Omental fat pad (tissue), 4 donors: ENCODE data around the gene SCFD2. TPM values are rescaled to one million over a fixed set of nuclear protein-coding genes. Genes with fewer than 3 reads are reported as not detected.
"Not testable (repeated sequence)": the region's sequence is repeated elsewhere in the genome, so short reads cannot be mapped to it uniquely, and the experiment has no call there.

ENCODE experiments used
- ATAC-seq: fragments of 150-250 bp; one replicate; pipeline ENCODE4 v1.9.1; 2016; ENCODE audit warnings: mild to moderate bottlenecking, moderate library complexity; ENCODE audit not compliant: low FRiP score
- DNase-seq: peaks from one replicate; pipeline ENCODE4 v3.0.0-alpha.2; 2019; ENCODE audit warnings: low spot score
- total RNA-seq, 4 donors: library from RNA; depleted of rRNA; stranded (reverse); fragments of >200 nt; gene quantifications; one replicate each; pipeline ENCODE4 v1.1.0, GENCODE V29; 2016
- TF ChIP-seq, protein P1 (sequence below), 3 donors: fragments of 450-650 bp; IDR thresholded peaks; one replicate each; pipeline ENCODE4 v1.5.1; 2016 to 2017; ENCODE audit warnings: antibody characterized with exemption in 3 of 3, mild to moderate bottlenecking in 3 of 3, moderate library complexity in 2 of 3

The SCFD2 gene
- total RNA-seq, 4 donors from 2014 or later = 26.4 to 65.6 (median 28.4) TPM

DNA sequence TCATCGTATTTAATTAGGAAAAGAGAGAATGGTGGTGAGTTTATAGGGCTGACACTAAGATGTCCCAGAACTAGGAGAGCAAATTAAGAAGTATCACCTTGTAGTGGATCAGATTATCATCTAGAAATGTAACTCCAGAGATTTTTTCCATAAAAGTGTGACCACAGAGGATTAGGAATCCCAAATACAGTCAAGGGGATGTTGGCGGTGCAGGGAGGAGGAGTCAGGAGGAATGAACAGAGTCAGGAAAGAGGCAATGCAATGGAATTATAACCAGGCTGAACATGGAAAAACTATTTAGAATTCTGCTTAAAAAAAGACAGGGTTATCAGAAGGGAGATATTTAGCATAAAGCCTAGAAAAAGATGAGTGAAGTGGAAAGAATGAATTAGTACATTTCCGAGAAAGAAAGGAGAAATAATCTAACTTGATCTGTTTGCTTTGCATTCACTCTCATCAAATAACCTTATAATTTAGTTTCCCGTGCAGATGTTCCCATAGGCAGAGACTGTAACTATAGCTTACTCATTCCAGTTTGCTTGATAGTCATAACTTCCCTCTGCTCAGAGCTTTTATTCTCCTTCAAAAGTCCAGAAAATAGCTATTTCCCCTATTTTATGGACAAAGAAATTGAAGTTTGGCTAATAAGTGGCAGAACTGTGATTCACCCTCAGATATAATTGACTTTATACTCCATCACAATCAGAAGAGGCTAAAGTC lies 56.4 kb downstream of the SCFD2 start:
- no peak for ATAC-seq
- TF ChIP-seq, protein P1, sequence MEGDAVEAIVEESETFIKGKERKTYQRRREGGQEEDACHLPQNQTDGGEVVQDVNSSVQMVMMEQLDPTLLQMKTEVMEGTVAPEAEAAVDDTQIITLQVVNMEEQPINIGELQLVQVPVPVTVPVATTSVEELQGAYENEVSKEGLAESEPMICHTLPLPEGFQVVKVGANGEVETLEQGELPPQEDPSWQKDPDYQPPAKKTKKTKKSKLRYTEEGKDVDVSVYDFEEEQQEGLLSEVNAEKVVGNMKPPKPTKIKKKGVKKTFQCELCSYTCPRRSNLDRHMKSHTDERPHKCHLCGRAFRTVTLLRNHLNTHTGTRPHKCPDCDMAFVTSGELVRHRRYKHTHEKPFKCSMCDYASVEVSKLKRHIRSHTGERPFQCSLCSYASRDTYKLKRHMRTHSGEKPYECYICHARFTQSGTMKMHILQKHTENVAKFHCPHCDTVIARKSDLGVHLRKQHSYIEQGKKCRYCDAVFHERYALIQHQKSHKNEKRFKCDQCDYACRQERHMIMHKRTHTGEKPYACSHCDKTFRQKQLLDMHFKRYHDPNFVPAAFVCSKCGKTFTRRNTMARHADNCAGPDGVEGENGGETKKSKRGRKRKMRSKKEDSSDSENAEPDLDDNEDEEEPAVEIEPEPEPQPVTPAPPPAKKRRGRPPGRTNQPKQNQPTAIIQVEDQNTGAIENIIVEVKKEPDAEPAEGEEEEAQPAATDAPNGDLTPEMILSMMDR (IDR thresholded peaks at IDR 0.05) = no peak
- no peak for DNase-seq

DNA sequence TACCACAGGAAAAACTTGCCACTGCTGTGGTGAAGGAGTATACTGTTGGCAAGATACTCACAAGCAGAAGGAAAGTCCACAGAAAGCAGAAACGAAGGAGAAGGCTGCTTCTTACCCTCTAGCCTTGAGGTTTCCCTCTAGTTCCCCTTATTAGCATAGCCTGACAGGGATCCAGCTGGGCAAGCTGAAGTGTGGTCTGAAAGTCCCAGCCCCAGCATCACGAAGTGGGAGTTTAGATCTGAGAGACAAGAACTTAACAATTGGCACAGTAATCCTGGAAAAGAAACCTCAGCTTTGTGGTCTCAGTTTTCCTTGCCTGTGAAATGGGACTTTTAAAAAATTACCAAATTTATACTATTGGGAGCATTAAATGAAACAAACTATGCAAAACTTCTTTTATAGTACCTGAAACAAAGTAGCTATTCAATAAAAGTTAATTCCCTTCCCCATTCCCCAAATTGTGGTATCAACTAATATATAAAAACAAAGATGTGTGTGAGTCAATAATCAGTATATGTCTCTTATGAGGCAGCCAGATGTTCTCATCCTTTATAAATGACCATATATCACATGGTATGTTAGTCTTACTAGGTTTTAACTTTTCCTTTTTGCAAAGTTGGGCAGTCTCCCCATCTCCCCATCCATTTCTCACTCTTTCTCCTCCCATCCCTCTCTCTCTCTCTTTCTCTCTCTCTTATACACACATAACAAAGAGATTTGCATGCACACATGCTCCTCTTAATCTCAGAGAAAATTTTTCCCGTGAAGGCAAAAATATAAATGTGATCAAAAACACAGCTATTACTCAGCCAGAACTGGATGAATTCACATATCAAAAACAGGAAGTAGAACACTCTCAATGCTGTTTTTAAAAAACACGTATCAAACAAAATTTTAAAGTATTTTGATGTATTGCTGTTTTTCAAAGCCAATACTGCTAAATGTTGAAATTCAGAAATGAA lies 57.8 kb downstream of the SCFD2 start:
- DNase-seq (no peak), ATAC-seq (no peak)
- TF ChIP-seq, protein P1 (IDR thresholded peaks at IDR 0.05) = no peak

- no peak for ATAC-seq
- DNase-seq = no peak
- TF ChIP-seq, protein P1 (IDR thresholded peaks at IDR 0.05) = no peak
Measured at GRCh38 chr4:53307210-53307609, 58.7 kb downstream of the SCFD2 start.

GRCh38 chr4:53306729-53307128 lies 59.1 kb downstream of the SCFD2 start:
- ATAC-seq (no peak), DNase-seq (no peak)
- TF ChIP-seq, protein P1 (IDR thresholded peaks at IDR 0.05) = no peak

DNA sequence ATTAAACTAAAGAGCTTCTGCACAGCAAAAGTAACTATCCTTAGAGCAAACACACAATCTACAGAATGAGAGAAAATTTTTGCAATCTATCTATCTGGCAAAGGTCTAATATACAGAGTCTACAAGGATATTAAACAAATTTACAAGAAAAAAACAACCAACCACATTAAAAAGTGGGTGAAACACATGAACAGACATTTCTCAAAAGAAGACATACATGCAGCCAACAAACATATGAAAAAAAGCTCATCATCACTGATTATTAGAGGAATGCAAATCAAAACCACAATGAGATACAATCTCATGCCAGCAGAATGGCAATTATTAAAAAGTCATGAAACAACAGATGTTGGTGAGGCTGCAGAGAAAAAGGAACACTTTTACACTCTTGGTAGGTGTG lies 73.7 kb downstream of the SCFD2 start:
- ATAC-seq, DNase-seq: not testable (repeated sequence)

DNA sequence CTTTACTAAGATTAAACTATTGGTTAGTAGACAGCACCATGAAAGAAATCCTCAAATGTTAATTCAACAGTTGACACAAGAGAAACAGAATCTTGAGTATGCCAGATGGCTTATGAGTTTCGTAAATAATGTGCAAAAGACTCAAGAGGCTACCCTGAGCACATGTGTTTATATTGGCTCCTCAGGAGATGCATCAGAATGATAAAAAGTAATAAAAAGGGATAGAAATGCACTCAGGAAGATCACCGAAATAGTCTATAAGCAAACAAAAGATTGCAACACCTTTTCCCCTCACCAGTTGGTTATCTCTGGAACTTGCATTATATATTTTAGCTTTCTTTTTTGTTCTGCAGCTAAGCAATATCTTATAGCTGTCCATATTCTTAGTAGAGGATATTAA lies 84.4 kb downstream of the SCFD2 start:
- TF ChIP-seq, protein P1 (IDR thresholded peaks at IDR 0.05) = no peak
- ATAC-seq = no peak
- DNase-seq = no peak

- TF ChIP-seq, protein P1 (IDR thresholded peaks at IDR 0.05) = no peak
- no peak for ATAC-seq
- no peak for DNase-seq
Measured at GRCh38 chr4:53280846-53281245, 85.0 kb downstream of the SCFD2 start.
